Measurements from ENCODE around the gene NTNG2. TPM values are rescaled to one million over a fixed set of nuclear protein-coding genes. Genes with fewer than 3 reads are reported as not detected.
A peak's percentile ranks its signal among the peaks of the same experiment; 100 is the strongest.

NTNG2 gene
- total and polyA plus RNA-seq, 3 experiments from 2014 or later: 1.3 to 3.6 (median 2.0) TPM

- Histone ChIP-seq H3K36me3 (ENCODE audit: insufficient read depth, low read length) (no peaks in the 10 kb centered on the region), H3K27me3 (ENCODE audit: insufficient read depth, low read length, poor library complexity, severe bottlenecking) (peaks cover 3% of the 10 kb centered on the region), H3K27ac (ENCODE audit: low read depth, low read length) (no peak overlapping the region), H3K9me3 (ENCODE audit: low read length) (no peaks in the 10 kb centered on the region), H3K4me1 (ENCODE audit: insufficient read depth, low read length) (no peaks in the 10 kb centered on the region), H3K4me3 (ENCODE audit: low read length) (no peak overlapping the region)
- H3K4me3 Mint-ChIP-seq: no peak overlapping the region
- ChIA-PET POLR2A (no interaction called here), CTCF (interaction anchor here (1.3 kb wide), 1 partner anchor 54 kb away, joined by 3 read pairs; no protein-coding TSS in a partner anchor)
- H3K4me1 Mint-ChIP-seq: no peaks in the 10 kb centered on the region
- no peaks in the 10 kb centered on the region for H3K9me3 Mint-ChIP-seq
- peaks cover 9 to 30% of the 10 kb centered on the region in 2 donors for H3K27me3 Mint-ChIP-seq
- DNase-seq: no peak
- no peaks in the 10 kb centered on the region for H3K36me3 Mint-ChIP-seq
- peak overlapping the region in 1 of 8 donors; percentile 30 for H3K27ac Mint-ChIP-seq
Measured at GRCh38 chr9:132181796-132182313, 20.0 kb downstream of the NTNG2 start.

GRCh38 chr9:132182314-132183091, 20.6 kb downstream of the NTNG2 start:
- DNase-seq: no peak
- Histone ChIP-seq H3K27me3 (ENCODE audit: insufficient read depth, low read length, poor library complexity, severe bottlenecking) (peaks cover 3% of the 10 kb centered on the region), H3K4me3 (ENCODE audit: low read length) (no peak overlapping the region), H3K27ac (ENCODE audit: low read depth, low read length) (no peak overlapping the region), H3K36me3 (ENCODE audit: insufficient read depth, low read length) (no peaks in the 10 kb centered on the region), H3K4me1 (ENCODE audit: insufficient read depth, low read length) (no peaks in the 10 kb centered on the region), H3K9me3 (ENCODE audit: low read length) (no peaks in the 10 kb centered on the region)
- no peaks in the 10 kb centered on the region for H3K36me3 Mint-ChIP-seq
- CTCF ChIA-PET: no interaction called here
- no peaks in the 10 kb centered on the region for H3K9me3 Mint-ChIP-seq
- POLR2A ChIA-PET: no interaction called here
- H3K27me3 Mint-ChIP-seq: peaks cover 7 to 30% of the 10 kb centered on the region in 2 donors
- no peak overlapping the region for H3K27ac Mint-ChIP-seq
- H3K4me3 Mint-ChIP-seq: no peak overlapping the region
- H3K4me1 Mint-ChIP-seq: no peaks in the 10 kb centered on the region

- Mint-ChIP-seq H3K27ac (no peak overlapping the region), H3K36me3 (no peaks in the 10 kb centered on the region), H3K9me3 (no peaks in the 10 kb centered on the region), H3K27me3 (peaks cover 7 to 29% of the 10 kb centered on the region in 2 donors), H3K4me3 (no peak overlapping the region), H3K4me1 (no peaks in the 10 kb centered on the region)
- H3K27ac ChIP-seq (ENCODE audit: low read depth, low read length): no peak overlapping the region
- ChIA-PET POLR2A (no interaction called here), CTCF (no interaction called here)
- no peaks in the 10 kb centered on the region for H3K9me3 ChIP-seq (ENCODE audit: low read length)
- H3K4me3 ChIP-seq (ENCODE audit: low read length): no peak overlapping the region
- peaks cover 3% of the 10 kb centered on the region for H3K27me3 ChIP-seq (ENCODE audit: insufficient read depth, low read length, poor library complexity, severe bottlenecking)
- no peaks in the 10 kb centered on the region for H3K4me1 ChIP-seq (ENCODE audit: insufficient read depth, low read length)
- no peaks in the 10 kb centered on the region for H3K36me3 ChIP-seq (ENCODE audit: insufficient read depth, low read length)
- DNase-seq: no peak
Measured at GRCh38 chr9:132183134-132183533, 21.3 kb downstream of the NTNG2 start.

- no peak overlapping the region for H3K27ac ChIP-seq (ENCODE audit: low read depth, low read length)
- no peaks in the 10 kb centered on the region for H3K4me1 Mint-ChIP-seq
- no peak overlapping the region for H3K4me3 ChIP-seq (ENCODE audit: low read length)
- H3K9me3 ChIP-seq (ENCODE audit: low read length): no peaks in the 10 kb centered on the region
- no peak for DNase-seq
- peaks cover 3% of the 10 kb centered on the region for H3K27me3 ChIP-seq (ENCODE audit: insufficient read depth, low read length, poor library complexity, severe bottlenecking)
- no peaks in the 10 kb centered on the region for H3K36me3 Mint-ChIP-seq
- peaks cover 7 to 27% of the 10 kb centered on the region in 2 donors for H3K27me3 Mint-ChIP-seq
- H3K4me1 ChIP-seq (ENCODE audit: insufficient read depth, low read length): no peaks in the 10 kb centered on the region
- ChIA-PET CTCF (no interaction called here), POLR2A (no interaction called here)
- no peaks in the 10 kb centered on the region for H3K9me3 Mint-ChIP-seq
- H3K36me3 ChIP-seq (ENCODE audit: insufficient read depth, low read length): no peaks in the 10 kb centered on the region
- H3K27ac Mint-ChIP-seq: peak overlapping the region in 1 of 8 donors; percentile 46
- no peak overlapping the region for H3K4me3 Mint-ChIP-seq
Measured at GRCh38 chr9:132183715-132184114, 21.9 kb downstream of the NTNG2 start.

GRCh38 chr9:132184124-132184523, 22.3 kb downstream of the NTNG2 start:
- H3K36me3 Mint-ChIP-seq: no peaks in the 10 kb centered on the region
- Histone ChIP-seq H3K4me3 (ENCODE audit: low read length) (no peak overlapping the region), H3K36me3 (ENCODE audit: insufficient read depth, low read length) (no peaks in the 10 kb centered on the region), H3K27ac (ENCODE audit: low read depth, low read length) (no peak overlapping the region), H3K27me3 (ENCODE audit: insufficient read depth, low read length, poor library complexity, severe bottlenecking) (peaks cover 3% of the 10 kb centered on the region), H3K9me3 (ENCODE audit: low read length) (no peaks in the 10 kb centered on the region), H3K4me1 (ENCODE audit: insufficient read depth, low read length) (no peaks in the 10 kb centered on the region)
- no peak overlapping the region for H3K4me3 Mint-ChIP-seq
- no peaks in the 10 kb centered on the region for H3K9me3 Mint-ChIP-seq
- POLR2A ChIA-PET: no interaction called here
- no peak for DNase-seq
- no peak overlapping the region for H3K27ac Mint-ChIP-seq
- peaks cover 7 to 27% of the 10 kb centered on the region in 2 donors for H3K27me3 Mint-ChIP-seq
- CTCF ChIA-PET: no interaction called here
- no peaks in the 10 kb centered on the region for H3K4me1 Mint-ChIP-seq

- DNase-seq: no peak
- Mint-ChIP-seq H3K27ac (no peak overlapping the region), H3K9me3 (no peaks in the 10 kb centered on the region), H3K27me3 (peaks cover 4 to 27% of the 10 kb centered on the region in 2 donors), H3K4me1 (no peaks in the 10 kb centered on the region), H3K36me3 (no peaks in the 10 kb centered on the region), H3K4me3 (no peak overlapping the region)
- H3K4me1 ChIP-seq (ENCODE audit: insufficient read depth, low read length): no peaks in the 10 kb centered on the region
- H3K9me3 ChIP-seq (ENCODE audit: low read length): no peaks in the 10 kb centered on the region
- no peaks in the 10 kb centered on the region for H3K36me3 ChIP-seq (ENCODE audit: insufficient read depth, low read length)
- H3K4me3 ChIP-seq (ENCODE audit: low read length): no peak overlapping the region
- peaks cover 3% of the 10 kb centered on the region for H3K27me3 ChIP-seq (ENCODE audit: insufficient read depth, low read length, poor library complexity, severe bottlenecking)
- ChIA-PET POLR2A (no interaction called here), CTCF (interaction anchor here (0.8 kb wide), 1 partner anchor 52 kb away, joined by 3 read pairs; no protein-coding TSS in a partner anchor)
- H3K27ac ChIP-seq (ENCODE audit: low read depth, low read length): no peak overlapping the region
Measured at GRCh38 chr9:132185073-132186009, 23.5 kb downstream of the NTNG2 start.

DNA sequence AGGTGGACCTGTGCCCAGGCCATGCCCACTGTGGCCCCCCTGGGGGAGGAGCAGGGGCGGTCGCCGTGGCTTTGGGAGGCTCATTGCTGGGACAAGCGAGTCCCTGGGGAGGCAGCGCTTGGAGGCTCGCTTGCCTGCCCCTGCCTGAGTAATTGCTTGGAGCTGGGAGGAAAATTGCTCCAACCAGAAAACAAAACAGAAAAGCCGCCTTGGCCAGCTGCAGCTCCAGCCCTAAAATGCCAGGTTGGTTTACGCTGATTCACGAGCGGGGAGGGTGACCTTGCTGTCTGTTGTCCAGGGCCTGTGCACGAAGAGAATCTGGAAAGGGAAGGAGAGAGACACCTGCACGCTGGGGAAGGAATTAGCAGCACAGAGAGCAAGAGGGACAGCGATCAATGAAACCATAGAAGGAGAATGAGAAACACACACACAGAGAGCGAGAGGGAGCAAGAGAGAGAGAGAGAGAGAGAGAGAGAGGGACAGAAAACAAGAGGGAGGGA, 25.3 kb downstream of the NTNG2 start:
- Histone ChIP-seq H3K27me3 (ENCODE audit: insufficient read depth, low read length, poor library complexity, severe bottlenecking) (peaks cover 3% of the 10 kb centered on the region), H3K9me3 (ENCODE audit: low read length) (no peaks in the 10 kb centered on the region), H3K4me1 (ENCODE audit: insufficient read depth, low read length) (no peaks in the 10 kb centered on the region), H3K4me3 (ENCODE audit: low read length) (no peak overlapping the region), H3K27ac (ENCODE audit: low read depth, low read length) (no peak overlapping the region), H3K36me3 (ENCODE audit: insufficient read depth, low read length) (no peaks in the 10 kb centered on the region)
- DNase-seq: no peak
- POLR2A ChIA-PET: no interaction called here
- Mint-ChIP-seq H3K4me3 (no peak overlapping the region), H3K27ac (no peak overlapping the region), H3K9me3 (no peaks in the 10 kb centered on the region), H3K4me1 (no peaks in the 10 kb centered on the region), H3K36me3 (no peaks in the 10 kb centered on the region), H3K27me3 (peaks cover 3 to 15% of the 10 kb centered on the region in 2 donors)
- CTCF ChIA-PET: interaction anchor here (0.7 kb wide), 1 partner anchor 54 kb away, joined by 3 read pairs; no protein-coding TSS in a partner anchor

GRCh38 chr9:132190966-132191365, 29.1 kb downstream of the NTNG2 start:
- ChIA-PET CTCF (no interaction called here), POLR2A (no interaction called here)
- H3K27ac ChIP-seq (ENCODE audit: low read depth, low read length): no peak overlapping the region
- H3K4me1 Mint-ChIP-seq: no peaks in the 10 kb centered on the region
- no peak overlapping the region for H3K27ac Mint-ChIP-seq
- no peaks in the 10 kb centered on the region for H3K27me3 ChIP-seq (ENCODE audit: insufficient read depth, low read length, poor library complexity, severe bottlenecking)
- no peak for DNase-seq
- H3K4me1 ChIP-seq (ENCODE audit: insufficient read depth, low read length): no peaks in the 10 kb centered on the region
- H3K4me3 ChIP-seq (ENCODE audit: low read length): no peak overlapping the region
- H3K36me3 ChIP-seq (ENCODE audit: insufficient read depth, low read length): no peaks in the 10 kb centered on the region
- no peaks in the 10 kb centered on the region for H3K9me3 ChIP-seq (ENCODE audit: low read length)
- no peaks in the 10 kb centered on the region for H3K36me3 Mint-ChIP-seq
- peaks cover 3 to 14% of the 10 kb centered on the region in 2 donors for H3K27me3 Mint-ChIP-seq
- no peaks in the 10 kb centered on the region for H3K9me3 Mint-ChIP-seq
- H3K4me3 Mint-ChIP-seq: no peak overlapping the region
